SJCRH30 (cell line): ENCODE measurements around the gene FOXN1. TPM values are rescaled to one million over a fixed set of nuclear protein-coding genes. Genes with fewer than 3 reads are reported as not detected.
A peak's percentile ranks its signal among the peaks of the same experiment; 100 is the strongest.

ENCODE experiments used
- DNase-seq, 2 experiments: peaks; one replicate each; pipeline ENCODE4 v3.0.0-alpha.2; 2015 to 2020
- H3K27ac ChIP-seq: fragments of 250-450 bp; sonication (Bioruptor Pico); 2 replicates; pipeline ENCODE4 v1.5.1; 2020; ENCODE audit warnings: mild to moderate bottlenecking, moderate library complexity
- H3K27me3 ChIP-seq: fragments of 250-450 bp; sonication (Bioruptor Pico); 2 replicates; pipeline ENCODE4 v1.5.1; 2020; ENCODE audit warnings: mild to moderate bottlenecking, moderate library complexity
- H3K36me3 ChIP-seq: fragments of 250-450 bp; sonication (Bioruptor Pico); 2 replicates; pipeline ENCODE4 v1.5.1; 2020; ENCODE audit warnings: mild to moderate bottlenecking, moderate library complexity
- H3K4me1 ChIP-seq: fragments of 250-450 bp; sonication (Bioruptor Pico); 2 replicates; pipeline ENCODE4 v1.5.1; 2020; ENCODE audit warnings: mild to moderate bottlenecking, moderate library complexity
- H3K4me3 ChIP-seq: fragments of 250-450 bp; sonication (Bioruptor Pico); 2 replicates; pipeline ENCODE4 v1.5.1; 2020; ENCODE audit warnings: mild to moderate bottlenecking, moderate library complexity
- H3K9me3 ChIP-seq: fragments of 250-450 bp; sonication (Bioruptor Pico); replicated peaks from 2 replicates; pipeline ENCODE4 v1.5.1; 2020; ENCODE audit warnings: mild to moderate bottlenecking, moderate library complexity
- total RNA-seq: library from RNA; depleted of rRNA; stranded (reverse); fragments of >200 nt; shearing (Covaris generic); gene quantifications from 2 replicates; pipeline ENCODE4 v1.2.3, GENCODE V29; 2014

Gene FOXN1
- total RNA-seq, 1 experiment from 2014 or later: not detected

DNA sequence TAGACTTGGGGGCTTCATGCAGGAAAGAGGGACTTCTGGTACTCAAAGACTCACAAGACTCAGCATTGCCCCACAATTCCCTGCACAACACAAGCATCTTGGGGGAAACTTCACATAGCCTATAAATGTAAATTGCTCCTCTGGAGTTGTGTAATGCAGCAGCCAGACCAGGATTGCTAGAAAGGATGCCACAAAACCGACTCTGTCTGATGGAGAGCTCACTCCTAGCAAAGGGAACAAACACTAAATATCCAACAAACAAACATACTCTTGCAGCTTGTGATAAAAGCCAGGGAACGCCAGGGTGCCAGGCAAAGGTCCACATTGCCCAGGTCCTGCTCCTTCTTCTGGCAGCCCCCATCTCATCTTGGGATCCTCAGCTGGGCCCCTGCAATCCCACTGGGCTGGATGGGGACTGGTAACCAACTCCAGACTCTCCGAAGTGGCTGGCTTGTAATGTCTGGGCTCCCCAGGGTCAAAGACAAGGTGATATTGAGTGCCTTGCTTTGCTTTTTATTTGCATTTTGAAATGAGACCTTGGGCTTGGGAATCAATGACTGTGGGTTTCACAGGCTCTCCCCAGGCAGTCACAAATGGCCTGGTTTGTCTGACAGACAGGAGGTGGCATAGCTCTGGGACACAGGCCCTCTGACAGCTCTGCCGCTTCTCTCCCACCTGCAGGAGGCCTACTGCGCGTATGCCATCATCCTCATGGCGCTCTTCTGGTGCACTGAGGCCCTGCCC is 17.4 kb upstream of the FOXN1 start:
- no peak overlapping the region for H3K27ac ChIP-seq
- H3K9me3 ChIP-seq: 0 out of 2 replicates have a peak, but pooled peaks cover 3% of the 10 kb centered on the region
- no peaks in the 10 kb centered on the region for H3K36me3 ChIP-seq
- no peaks in the 10 kb centered on the region for H3K4me1 ChIP-seq
- no peak overlapping the region for H3K4me3 ChIP-seq
- peaks cover 24% of the 10 kb centered on the region; the same call in 1 of the 2 replicates for H3K27me3 ChIP-seq
- DNase-seq: no peak

DNA sequence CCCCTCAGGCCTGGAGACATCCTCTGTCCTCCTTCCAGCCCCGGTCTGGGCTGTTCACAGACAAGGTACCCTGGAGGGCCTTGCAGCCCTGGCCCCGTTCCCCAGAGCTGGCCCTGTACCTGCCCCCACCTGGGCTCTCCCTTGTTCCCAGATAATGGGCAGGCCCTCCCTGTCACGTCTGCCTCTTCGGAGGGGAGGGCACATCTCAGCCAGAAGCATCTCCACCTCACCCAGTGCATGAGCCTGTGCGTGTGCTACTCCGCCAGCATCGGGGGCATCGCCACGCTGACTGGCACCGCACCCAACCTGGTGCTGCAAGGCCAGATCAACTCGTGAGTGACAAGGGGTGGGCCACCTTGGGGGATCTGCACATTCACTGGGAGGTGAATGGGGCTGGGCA is 14.9 kb upstream of the FOXN1 start:
- Histone ChIP-seq H3K36me3 (no peaks in the 10 kb centered on the region), H3K27me3 (peaks cover 24% of the 10 kb centered on the region; the same call in 1 of the 2 replicates), H3K4me3 (no peak overlapping the region), H3K27ac (no peak overlapping the region), H3K9me3 (0 out of 2 replicates have a peak, but pooled peaks cover 3% of the 10 kb centered on the region), H3K4me1 (no peaks in the 10 kb centered on the region)
- DNase-seq: no peak

GRCh38 chr17:28491860-28492259 is 14.3 kb upstream of the FOXN1 start:
- H3K4me3 ChIP-seq: no peak overlapping the region
- 0 out of 2 replicates have a peak, but pooled peaks cover 3% of the 10 kb centered on the region for H3K9me3 ChIP-seq
- no peak overlapping the region for H3K27ac ChIP-seq
- H3K4me1 ChIP-seq: no peaks in the 10 kb centered on the region
- no peaks in the 10 kb centered on the region for H3K36me3 ChIP-seq
- no peak for DNase-seq
- peaks cover 24% of the 10 kb centered on the region; the same call in 1 of the 2 replicates for H3K27me3 ChIP-seq

GRCh38 chr17:28492352-28493310 is 13.5 kb upstream of the FOXN1 start:
- peaks cover 26% of the 10 kb centered on the region; the same call in 1 of the 2 replicates for H3K27me3 ChIP-seq
- H3K27ac ChIP-seq: no peak overlapping the region
- H3K36me3 ChIP-seq: no peaks in the 10 kb centered on the region
- H3K4me3 ChIP-seq: no peak overlapping the region
- H3K9me3 ChIP-seq: 0 out of 2 replicates have a peak, but pooled peaks cover 3% of the 10 kb centered on the region
- H3K4me1 ChIP-seq: no peaks in the 10 kb centered on the region
- no peak for DNase-seq

DNA sequence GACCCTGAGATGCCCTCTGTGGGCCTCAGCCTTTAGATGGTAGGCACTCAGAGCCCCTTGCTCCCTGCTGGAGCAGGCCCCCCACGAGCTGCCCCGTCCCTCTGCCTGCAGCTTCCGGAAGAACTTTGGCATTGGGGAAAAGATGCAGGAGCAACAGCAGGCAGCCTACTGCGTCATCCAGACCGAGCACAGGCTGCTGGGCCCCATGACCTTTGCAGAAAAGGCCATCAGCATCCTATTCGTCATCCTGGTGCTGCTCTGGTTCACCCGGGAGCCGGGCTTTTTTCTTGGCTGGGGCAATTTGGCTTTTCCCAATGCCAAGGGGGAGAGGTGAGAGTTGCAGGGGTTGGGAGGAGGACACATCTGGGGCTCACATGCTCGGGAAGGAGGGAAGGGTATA is 12.7 kb upstream of the FOXN1 start:
- H3K27me3 ChIP-seq: peaks cover 24% of the 10 kb centered on the region; the same call in 1 of the 2 replicates
- no peaks in the 10 kb centered on the region for H3K4me1 ChIP-seq
- no peak overlapping the region for H3K27ac ChIP-seq
- DNase-seq: no peak
- H3K9me3 ChIP-seq: 0 out of 2 replicates have a peak, but pooled peaks cover 3% of the 10 kb centered on the region
- no peaks in the 10 kb centered on the region for H3K36me3 ChIP-seq
- H3K4me3 ChIP-seq: no peak overlapping the region

GRCh38 chr17:28494445-28495188 is 11.5 kb upstream of the FOXN1 start:
- H3K9me3 ChIP-seq: 0 out of 2 replicates have a peak, but pooled peaks cover 3% of the 10 kb centered on the region
- H3K27me3 ChIP-seq: peaks cover 31% of the 10 kb centered on the region
- H3K27ac ChIP-seq: no peak overlapping the region
- H3K4me3 ChIP-seq: no peak overlapping the region
- peak; percentile 72 to 86 for DNase-seq
- H3K36me3 ChIP-seq: no peaks in the 10 kb centered on the region
- no peaks in the 10 kb centered on the region for H3K4me1 ChIP-seq

DNA sequence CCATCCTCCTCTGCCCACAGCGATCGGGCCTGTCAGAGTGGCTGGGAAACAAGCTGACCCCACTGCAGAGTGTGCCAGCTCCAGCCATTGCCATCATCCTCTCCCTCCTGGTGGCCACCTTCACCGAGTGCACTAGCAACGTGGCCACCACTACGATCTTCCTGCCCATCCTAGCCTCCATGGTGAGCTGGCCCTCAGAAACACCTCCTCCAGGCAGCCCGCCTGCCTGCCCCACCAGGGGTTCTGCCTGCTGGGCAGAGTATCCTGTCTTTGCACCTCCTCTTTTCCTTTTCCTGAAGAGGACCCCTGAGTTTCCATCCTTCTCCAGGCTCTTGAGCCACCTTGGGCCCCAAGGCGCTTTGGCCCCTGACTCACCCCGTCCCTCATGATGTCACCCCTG is 10.5 kb upstream of the FOXN1 start:
- Histone ChIP-seq H3K4me3 (no peak overlapping the region), H3K4me1 (peaks cover 1% of the 10 kb centered on the region; the same call in 1 of the 2 replicates), H3K9me3 (0 out of 2 replicates have a peak, but pooled peaks cover 3% of the 10 kb centered on the region), H3K27ac (no peak overlapping the region), H3K27me3 (peaks cover 30% of the 10 kb centered on the region), H3K36me3 (no peaks in the 10 kb centered on the region)
- DNase-seq: no peak

GRCh38 chr17:28497931-28498330 is 8.2 kb upstream of the FOXN1 start:
- no peak for DNase-seq
- H3K9me3 ChIP-seq: no peaks in the 10 kb centered on the region
- peaks cover 8% of the 10 kb centered on the region; the same call in 1 of the 2 replicates for H3K4me1 ChIP-seq

GRCh38 chr17:28498652-28499363 is 7.3 kb upstream of the FOXN1 start:
- Histone ChIP-seq H3K27ac (no peak overlapping the region), H3K9me3 (no peaks in the 10 kb centered on the region), H3K27me3 (peaks cover 28% of the 10 kb centered on the region), H3K36me3 (no peaks in the 10 kb centered on the region), H3K4me3 (no peak overlapping the region), H3K4me1 (peaks cover 8% of the 10 kb centered on the region; the same call in 1 of the 2 replicates)
- DNase-seq: no peak

More at GRCh38 chr17:28497931-28498330, 8.2 kb upstream of the FOXN1 start:
- H3K27ac ChIP-seq: no peak overlapping the region
- H3K27me3 ChIP-seq: peaks cover 28% of the 10 kb centered on the region
- no peak overlapping the region for H3K4me3 ChIP-seq
- no peaks in the 10 kb centered on the region for H3K36me3 ChIP-seq

GRCh38 chr17:28499364-28499664 is 6.8 kb upstream of the FOXN1 start:
- H3K4me3 ChIP-seq: no peak overlapping the region
- peaks cover 8% of the 10 kb centered on the region; the same call in 1 of the 2 replicates for H3K4me1 ChIP-seq
- no peak for DNase-seq

DNA sequence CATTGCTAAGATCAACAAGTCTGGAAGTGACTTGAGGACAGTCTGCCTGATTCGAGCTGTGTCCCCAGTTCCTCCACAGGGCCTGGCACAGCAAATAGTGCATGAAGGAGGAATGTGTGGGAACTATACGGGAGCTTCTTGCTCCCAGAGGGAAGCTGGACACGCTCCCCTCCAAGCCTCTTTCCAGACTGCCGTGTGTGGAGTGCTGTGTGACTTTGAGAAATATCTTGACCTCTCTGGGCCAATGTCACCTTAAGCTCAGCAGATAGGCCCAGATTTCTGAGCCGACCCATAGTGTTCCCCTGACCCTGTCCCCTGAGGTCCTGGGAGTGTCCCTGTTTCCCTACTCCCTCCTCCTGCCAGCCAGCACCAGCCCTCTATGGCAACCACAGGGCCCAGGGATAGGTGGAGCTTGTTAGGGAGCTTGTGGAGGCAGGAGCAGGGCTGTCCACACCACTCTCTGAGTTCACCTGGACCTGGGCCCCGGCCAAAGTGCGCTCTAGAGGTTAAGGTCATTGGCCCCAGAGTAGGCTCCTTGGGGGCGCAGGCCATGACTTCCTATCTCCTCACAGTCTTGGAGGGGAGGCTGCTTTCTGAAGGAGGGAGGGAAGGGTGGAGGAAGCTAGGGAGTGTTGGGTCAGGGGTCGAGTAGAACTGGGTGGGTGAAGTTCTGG is 6.3 kb upstream of the FOXN1 start:
- H3K27me3 ChIP-seq: peaks cover 29% of the 10 kb centered on the region
- no peak for DNase-seq
- no peaks in the 10 kb centered on the region for H3K36me3 ChIP-seq
- no peaks in the 10 kb centered on the region for H3K9me3 ChIP-seq
- no peak overlapping the region for H3K27ac ChIP-seq
- peaks cover 8% of the 10 kb centered on the region; the same call in 1 of the 2 replicates for H3K4me1 ChIP-seq
- no peak overlapping the region for H3K4me3 ChIP-seq

More at GRCh38 chr17:28499364-28499664, 6.8 kb upstream of the FOXN1 start:
- no peaks in the 10 kb centered on the region for H3K36me3 ChIP-seq
- peaks cover 28% of the 10 kb centered on the region for H3K27me3 ChIP-seq
- H3K9me3 ChIP-seq: no peaks in the 10 kb centered on the region
- H3K27ac ChIP-seq: no peak overlapping the region

DNA sequence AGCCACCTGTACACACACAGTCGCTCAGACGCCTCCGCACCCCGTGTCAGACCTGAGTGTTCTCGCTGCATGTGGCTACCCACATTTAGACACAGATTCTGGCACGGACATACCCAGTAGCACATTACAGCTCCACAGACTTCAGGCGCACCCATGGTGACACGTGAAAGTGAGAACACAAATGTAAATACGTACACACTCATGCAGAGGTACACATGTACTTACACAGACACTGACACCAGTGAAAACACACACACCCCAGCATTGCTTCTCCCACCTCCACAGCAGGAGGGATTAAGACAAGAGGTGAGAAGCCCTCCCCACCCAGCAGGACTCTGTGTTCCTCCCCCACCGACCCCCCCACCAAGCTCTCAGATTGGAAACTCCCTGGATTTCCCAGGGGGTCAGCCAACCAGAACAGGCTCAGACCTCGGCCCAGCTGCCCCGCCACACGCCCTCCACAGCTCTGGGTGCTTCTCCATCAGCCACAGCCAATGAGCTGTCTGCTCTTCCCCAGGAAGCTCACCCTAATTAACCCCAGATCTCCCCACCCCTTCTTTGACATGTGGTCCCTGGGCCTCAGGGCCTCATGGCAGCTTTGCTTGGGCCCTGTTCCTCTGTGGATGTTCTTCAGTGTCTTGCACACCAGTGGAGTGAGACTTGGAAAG is 5.3 kb upstream of the FOXN1 start:
- peak; percentile 30 to 42 for DNase-seq
- Histone ChIP-seq H3K4me1 (peaks cover 8% of the 10 kb centered on the region; the same call in 1 of the 2 replicates), H3K27ac (no peak overlapping the region), H3K36me3 (no peaks in the 10 kb centered on the region), H3K4me3 (no peak overlapping the region), H3K27me3 (peaks cover 39% of the 10 kb centered on the region), H3K9me3 (no peaks in the 10 kb centered on the region)
